ENCODE results near the gene BTRC.

DNA sequence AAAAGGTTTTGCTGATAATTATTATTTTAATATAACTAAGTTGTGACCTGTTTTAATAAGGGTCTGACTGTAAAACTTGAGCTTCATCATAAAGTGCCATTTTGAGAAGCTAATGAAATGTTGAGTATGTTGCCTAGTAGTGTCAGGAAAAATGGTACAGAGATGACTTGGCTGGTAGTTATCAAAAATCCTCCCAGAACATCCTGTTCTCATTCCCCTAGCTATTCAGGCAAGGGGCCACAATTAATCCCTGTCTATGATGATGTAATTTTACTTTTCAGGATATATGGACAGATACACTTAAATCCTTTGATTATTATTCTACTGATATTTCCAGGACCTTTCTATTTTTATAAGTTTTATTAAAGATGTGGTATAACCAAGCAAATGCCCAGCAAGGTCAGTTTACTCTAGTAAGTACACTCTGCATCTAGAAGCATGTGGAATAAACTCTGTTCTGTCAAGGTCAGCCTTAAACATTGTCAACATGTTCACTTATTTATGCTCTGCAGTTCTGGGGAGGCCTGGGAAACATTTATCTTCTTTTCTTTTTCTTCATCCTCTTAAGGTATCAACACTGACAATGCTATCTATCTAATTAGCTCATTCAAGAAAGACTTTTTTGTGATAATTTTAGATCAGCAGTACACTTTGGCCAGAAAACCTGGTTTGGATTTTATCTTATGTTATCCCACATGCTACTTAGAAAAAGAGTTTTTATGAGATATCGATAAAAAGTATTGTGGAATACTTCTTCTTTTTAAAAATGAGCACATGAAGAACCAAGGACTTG is 32.1 kb downstream of the BTRC start:
- TF ChIP-seq, protein P1, sequence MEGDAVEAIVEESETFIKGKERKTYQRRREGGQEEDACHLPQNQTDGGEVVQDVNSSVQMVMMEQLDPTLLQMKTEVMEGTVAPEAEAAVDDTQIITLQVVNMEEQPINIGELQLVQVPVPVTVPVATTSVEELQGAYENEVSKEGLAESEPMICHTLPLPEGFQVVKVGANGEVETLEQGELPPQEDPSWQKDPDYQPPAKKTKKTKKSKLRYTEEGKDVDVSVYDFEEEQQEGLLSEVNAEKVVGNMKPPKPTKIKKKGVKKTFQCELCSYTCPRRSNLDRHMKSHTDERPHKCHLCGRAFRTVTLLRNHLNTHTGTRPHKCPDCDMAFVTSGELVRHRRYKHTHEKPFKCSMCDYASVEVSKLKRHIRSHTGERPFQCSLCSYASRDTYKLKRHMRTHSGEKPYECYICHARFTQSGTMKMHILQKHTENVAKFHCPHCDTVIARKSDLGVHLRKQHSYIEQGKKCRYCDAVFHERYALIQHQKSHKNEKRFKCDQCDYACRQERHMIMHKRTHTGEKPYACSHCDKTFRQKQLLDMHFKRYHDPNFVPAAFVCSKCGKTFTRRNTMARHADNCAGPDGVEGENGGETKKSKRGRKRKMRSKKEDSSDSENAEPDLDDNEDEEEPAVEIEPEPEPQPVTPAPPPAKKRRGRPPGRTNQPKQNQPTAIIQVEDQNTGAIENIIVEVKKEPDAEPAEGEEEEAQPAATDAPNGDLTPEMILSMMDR (IDR thresholded peaks at IDR 0.05; ENCODE audit: insufficient read depth, low read length), result no peak
- TF ChIP-seq SPI1 (IDR thresholded peaks at IDR 0.05; ENCODE audit: borderline replicate concordance, low read depth) (no peak), GABPA (IDR thresholded peaks at IDR 0.05; ENCODE audit: low read depth) (no peak), POLR2AphosphoS5 (IDR thresholded peaks at IDR 0.05; ENCODE audit: low read depth) (no peak)
- TF ChIP-seq, protein P2, sequence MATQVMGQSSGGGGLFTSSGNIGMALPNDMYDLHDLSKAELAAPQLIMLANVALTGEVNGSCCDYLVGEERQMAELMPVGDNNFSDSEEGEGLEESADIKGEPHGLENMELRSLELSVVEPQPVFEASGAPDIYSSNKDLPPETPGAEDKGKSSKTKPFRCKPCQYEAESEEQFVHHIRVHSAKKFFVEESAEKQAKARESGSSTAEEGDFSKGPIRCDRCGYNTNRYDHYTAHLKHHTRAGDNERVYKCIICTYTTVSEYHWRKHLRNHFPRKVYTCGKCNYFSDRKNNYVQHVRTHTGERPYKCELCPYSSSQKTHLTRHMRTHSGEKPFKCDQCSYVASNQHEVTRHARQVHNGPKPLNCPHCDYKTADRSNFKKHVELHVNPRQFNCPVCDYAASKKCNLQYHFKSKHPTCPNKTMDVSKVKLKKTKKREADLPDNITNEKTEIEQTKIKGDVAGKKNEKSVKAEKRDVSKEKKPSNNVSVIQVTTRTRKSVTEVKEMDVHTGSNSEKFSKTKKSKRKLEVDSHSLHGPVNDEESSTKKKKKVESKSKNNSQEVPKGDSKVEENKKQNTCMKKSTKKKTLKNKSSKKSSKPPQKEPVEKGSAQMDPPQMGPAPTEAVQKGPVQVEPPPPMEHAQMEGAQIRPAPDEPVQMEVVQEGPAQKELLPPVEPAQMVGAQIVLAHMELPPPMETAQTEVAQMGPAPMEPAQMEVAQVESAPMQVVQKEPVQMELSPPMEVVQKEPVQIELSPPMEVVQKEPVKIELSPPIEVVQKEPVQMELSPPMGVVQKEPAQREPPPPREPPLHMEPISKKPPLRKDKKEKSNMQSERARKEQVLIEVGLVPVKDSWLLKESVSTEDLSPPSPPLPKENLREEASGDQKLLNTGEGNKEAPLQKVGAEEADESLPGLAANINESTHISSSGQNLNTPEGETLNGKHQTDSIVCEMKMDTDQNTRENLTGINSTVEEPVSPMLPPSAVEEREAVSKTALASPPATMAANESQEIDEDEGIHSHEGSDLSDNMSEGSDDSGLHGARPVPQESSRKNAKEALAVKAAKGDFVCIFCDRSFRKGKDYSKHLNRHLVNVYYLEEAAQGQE (IDR thresholded peaks at IDR 0.05; ENCODE audit: insufficient replicate concordance, low read depth), result no peak

All from HL-60 (cell line).